Keratinocyte (primary cell): ENCODE results near the gene VANGL1. TPM values are rescaled to one million over a fixed set of nuclear protein-coding genes. Genes with fewer than 3 reads are reported as not detected.

Source experiments
- DNase-seq: peaks from one replicate; pipeline ENCODE4 v3.0.0-alpha.2; 2011; ENCODE audit warnings: low read depth, missing footprints, low spot score
- FAIRE-seq: peaks from 2 replicates; lab custom pipeline; 2011; peaks lifted over from hg19 to GRCh38; lab: Jason Lieb, UNC
- H2AFZ ChIP-seq: 2 replicates; pipeline ENCODE4 v1.6.0; 2012; ENCODE audit warnings: low read length, control low read depth, inconsistent platforms; ENCODE audit not compliant: control insufficient read depth
- H3K27ac ChIP-seq: 2 replicates; pipeline ENCODE4 v1.5.1; 2011; ENCODE audit warnings: low read length; ENCODE audit not compliant: control insufficient read depth, insufficient read depth
- H3K27me3 ChIP-seq: 3 replicates; pipeline ENCODE4 v1.6.0; 2011; ENCODE audit warnings: low read length; ENCODE audit not compliant: control insufficient read depth, insufficient read depth; ENCODE audit errors: extremely low read depth
- H3K36me3 ChIP-seq, 2 experiments: 2 replicates in 1 of 2; 3 replicates in 1 of 2; pipeline ENCODE4 v1.5.1; 2011; ENCODE audit warnings: low read length in 2 of 2, mild to moderate bottlenecking in 1 of 2; ENCODE audit not compliant: control insufficient read depth in 2 of 2, insufficient read depth in 2 of 2; ENCODE audit errors: extremely low read depth in 1 of 2
- H3K4me1 ChIP-seq: 3 replicates; pipeline ENCODE4 v1.5.1; 2011; ENCODE audit warnings: low read length; ENCODE audit not compliant: control insufficient read depth, insufficient read depth; ENCODE audit errors: extremely low read depth
- H3K4me2 ChIP-seq: 3 replicates; pipeline ENCODE4 v1.6.0; 2011; ENCODE audit warnings: low read depth, low read length; ENCODE audit not compliant: control insufficient read depth, insufficient read depth; ENCODE audit errors: extremely low read depth
- H3K4me3 ChIP-seq, 3 experiments: fragments of 200-600 bp in 1 of 3; sonication (generic) in 1 of 3; 2 replicates in 2 of 3; 3 replicates in 1 of 3; pipeline ENCODE4 v1.5.1; 2011 to 2016; ENCODE audit warnings: low read length in 3 of 3, mild to moderate bottlenecking in 3 of 3, control low read depth in 2 of 3, inconsistent platforms in 1 of 3, low read depth in 1 of 3, mixed read lengths in 1 of 3, mixed run types in 1 of 3, moderate library complexity in 1 of 3; ENCODE audit not compliant: control insufficient read depth in 2 of 3, insufficient read depth in 2 of 3; ENCODE audit errors: extremely low read depth in 1 of 3
- H3K79me2 ChIP-seq: 2 replicates; pipeline ENCODE4 v1.6.0; 2012; ENCODE audit warnings: low read length; ENCODE audit not compliant: control insufficient read depth, insufficient read depth
- H3K9ac ChIP-seq: 3 replicates; pipeline ENCODE4 v1.6.0; 2011; ENCODE audit warnings: low read length; ENCODE audit not compliant: control insufficient read depth, insufficient read depth; ENCODE audit errors: extremely low read depth
- H3K9me1 ChIP-seq: 3 replicates; pipeline ENCODE4 v1.6.0; 2011; ENCODE audit warnings: low read length; ENCODE audit not compliant: control insufficient read depth, insufficient read depth; ENCODE audit errors: extremely low read depth
- H3K9me3 ChIP-seq: 2 replicates; pipeline ENCODE4 v1.5.1; 2012; ENCODE audit warnings: low read depth, low read length; ENCODE audit not compliant: control insufficient read depth
- H4K20me1 ChIP-seq: 3 replicates; pipeline ENCODE4 v1.6.0; 2011; ENCODE audit warnings: low read length; ENCODE audit not compliant: control insufficient read depth, insufficient read depth; ENCODE audit errors: extremely low read depth
- CTCF ChIP-seq, 3 experiments: IDR thresholded peaks in 1 of 3; conservative IDR thresholded peaks in 1 of 3; optimal IDR thresholded peaks in 1 of 3; 2 replicates in 2 of 3; 3 replicates in 1 of 3; pipeline versions ENCODE3 to v1.5.1; 2011; ENCODE audit warnings: low read length in 3 of 3, mild to moderate bottlenecking in 3 of 3, moderate library complexity in 2 of 3, control low read depth in 1 of 3, inconsistent platforms in 1 of 3; ENCODE audit not compliant: insufficient read depth in 2 of 3; ENCODE audit errors: extremely low read depth in 1 of 3
- EZH2 ChIP-seq: IDR thresholded peaks from one replicate; pipeline ENCODE4 v1.6.1; 2012; ENCODE audit warnings: inconsistent platforms, mild to moderate bottlenecking, low read length, moderate library complexity
- dilution Hi-C: fragments of 300-500 bp; cut with MboI; formaldehyde crosslinking; loops from one replicate; pipeline ENCODE4 v1.7.0; 2020; ENCODE audit warnings: low sequenced_read_pairs; ENCODE audit not compliant: extremely low pct_ligation_motif_present
- polyA plus RNA-seq, 5 experiments: library from polyadenylated mRNA; depleted of rRNA in 3 of 5; stranded (reverse) in 3 of 5; stranded (forward) in 1 of 5; unstranded in 1 of 5; fragments of >200 nt; gene quantifications; 1 replicate in 1 of 5; 2 replicates in 3 of 5; 3 replicates in 1 of 5; pipeline versions ENCODE4 v1.2.1 to v1.2.3, GENCODE V29; 2011 to 2012; ENCODE audit warnings: missing spikeins in 2 of 5, low read depth in 1 of 5, low replicate concordance in 1 of 5

The VANGL1 gene
- polyA plus RNA-seq, 1 donor (not counting 4 experiments of a cell fraction or from before 2014, with no cell fraction given): 22.4 TPM

GRCh38 chr1:115593365-115594259 lies 48.2 kb upstream of the VANGL1 start:
- Histone ChIP-seq H3K9ac (no peak overlapping the region), H3K4me1 (peaks cover 5% of the 10 kb centered on the region), H4K20me1 (no peaks in the 10 kb centered on the region), H3K27me3 (no peaks in the 10 kb centered on the region), H3K36me3 (no peaks in the 10 kb centered on the region), H3K9me1 (no peaks in the 10 kb centered on the region), H2AFZ (no peak overlapping the region), H3K4me2 (no peak overlapping the region), H3K9me3 (no peaks in the 10 kb centered on the region), H3K27ac (no peak overlapping the region), H3K79me2 (no peaks in the 10 kb centered on the region), H3K4me3 (no peak overlapping the region)
- dilution Hi-C loops: loop anchor here (10.0 kb wide), 1 partner anchor 459 kb away; no protein-coding TSS in a partner anchor
- TF ChIP-seq EZH2: no peak
- TF ChIP-seq CTCF (optimal IDR thresholded peaks at IDR 0.05 in 1 of 3, IDR thresholded peaks at IDR 0.05 in 1 of 3, conservative IDR thresholded peaks at IDR 0.05 in 1 of 3; ENCODE audit: extremely low read depth in 1 of 3, insufficient read depth in 2 of 3, low read length in 3 of 3): no peak
- DNase-seq: no peak
- no peak for FAIRE-seq

- no peak overlapping the region for H3K9ac ChIP-seq
- DNase-seq (no peak), FAIRE-seq (no peak)
- H4K20me1 ChIP-seq: no peaks in the 10 kb centered on the region
- no peaks in the 10 kb centered on the region for H3K79me2 ChIP-seq
- no peaks in the 10 kb centered on the region for H3K27me3 ChIP-seq
- TF ChIP-seq EZH2 (no peak), CTCF (optimal IDR thresholded peaks at IDR 0.05 in 1 of 3, IDR thresholded peaks at IDR 0.05 in 1 of 3, conservative IDR thresholded peaks at IDR 0.05 in 1 of 3; ENCODE audit: extremely low read depth in 1 of 3, insufficient read depth in 2 of 3, low read length in 3 of 3) (no peak)
- no peak overlapping the region for H2AFZ ChIP-seq
- H3K27ac ChIP-seq: no peak overlapping the region
- no peak overlapping the region for H3K4me3 ChIP-seq
- H3K36me3 ChIP-seq: no peaks in the 10 kb centered on the region
- no peaks in the 10 kb centered on the region for H3K9me1 ChIP-seq
- dilution Hi-C loops: loop anchor here (10.0 kb wide), 1 partner anchor 460 kb away; no protein-coding TSS in a partner anchor
- no peak overlapping the region for H3K4me2 ChIP-seq
- peaks cover 5% of the 10 kb centered on the region for H3K4me1 ChIP-seq
- no peaks in the 10 kb centered on the region for H3K9me3 ChIP-seq
Observed at GRCh38 chr1:115594600-115594999, 47.2 kb upstream of the VANGL1 start.
